Activated T-cell treated with anti-CD3 and anti-CD28 coated beads, Interleukin-2, amount 50 U/mL, for 72 hours (primary cell): ENCODE data around the gene MFSD12. TPM values are rescaled to one million over a fixed set of nuclear protein-coding genes. Genes with fewer than 3 reads are reported as not detected.
"Not testable (repeated sequence)": the region's sequence is repeated elsewhere in the genome, so short reads cannot be mapped to it uniquely, and the experiment has no call there.

Experiments used
- ATAC-seq, 2 donors: fragments of 150-1000 bp; cut with Tn5 transposase; replicated peaks in 1 of 2; 2 replicates each; pipeline ENCODE4 v1.10.0; 2021; ENCODE audit warnings: moderate library complexity in 2 of 2, mild to moderate bottlenecking in 1 of 2
- DNase-seq, 2 donors: peaks; one replicate each; pipeline ENCODE4 v3.0.0; 2021 to 2022; ENCODE audit warnings: mixed read lengths in 1 of 2
- H3K27ac Mint-ChIP-seq: one replicate; pipeline ENCODE4 v1.8.0; 2022; ENCODE audit warnings: mild to moderate bottlenecking, moderate library complexity, mixed read lengths
- H3K27me3 Mint-ChIP-seq: one replicate; pipeline ENCODE4 v1.8.0; 2022; ENCODE audit warnings: low read depth, mixed read lengths
- H3K36me3 Mint-ChIP-seq, 2 donors: one replicate each; pipeline ENCODE4 v1.8.0; 2022; ENCODE audit warnings: mixed read lengths in 2 of 2, mild to moderate bottlenecking in 1 of 2; ENCODE audit not compliant: insufficient read depth in 2 of 2
- H3K4me1 Mint-ChIP-seq: one replicate; pipeline ENCODE4 v1.8.0; 2022; ENCODE audit warnings: low read depth, mixed read lengths
- H3K4me3 Mint-ChIP-seq, 2 donors: one replicate each; pipeline ENCODE4 v1.8.0; 2022; ENCODE audit warnings: mild to moderate bottlenecking in 2 of 2, mixed read lengths in 2 of 2, moderate library complexity in 2 of 2
- H3K9me3 Mint-ChIP-seq, 2 donors: one replicate each; pipeline ENCODE4 v1.8.0; 2022; ENCODE audit warnings: mixed read lengths in 2 of 2
- total RNA-seq, 2 donors: library from RNA; stranded (reverse); gene quantifications; one replicate each; pipeline ENCODE4 v1.2.3, GENCODE V29; 2022

MFSD12 gene
- total RNA-seq, 2 donors from 2014 or later: 50.8 to 69.9 TPM

- ATAC-seq (no peak), DNase-seq (no peak)
- Mint-ChIP-seq H3K36me3 (peaks cover 0 to 9% of the 10 kb centered on the region in 2 donors), H3K4me3 (no peak overlapping the region), H3K27me3 (no peaks in the 10 kb centered on the region), H3K9me3 (no peaks in the 10 kb centered on the region), H3K27ac (no peak overlapping the region), H3K4me1 (no peaks in the 10 kb centered on the region)
Measured at GRCh38 chr19:3535563-3535965, 21.8 kb downstream of the MFSD12 start.

- H3K4me1 Mint-ChIP-seq: no peaks in the 10 kb centered on the region
Measured at GRCh38 chr19:3535235-3535535, 22.2 kb downstream of the MFSD12 start.

GRCh38 chr19:3534375-3535234 lies 22.8 kb downstream of the MFSD12 start:
- Mint-ChIP-seq H3K27ac (no peak overlapping the region), H3K4me3 (no peak overlapping the region), H3K27me3 (no peaks in the 10 kb centered on the region), H3K4me1 (no peaks in the 10 kb centered on the region), H3K36me3 (peaks cover 0 to 7% of the 10 kb centered on the region in 2 donors), H3K9me3 (no peaks in the 10 kb centered on the region)
- ATAC-seq (no peak), DNase-seq (no peak)

More at GRCh38 chr19:3535235-3535535, 22.2 kb downstream of the MFSD12 start:
- H3K36me3 Mint-ChIP-seq: peaks cover 0 to 9% of the 10 kb centered on the region in 2 donors
- no peaks in the 10 kb centered on the region for H3K27me3 Mint-ChIP-seq
- H3K27ac Mint-ChIP-seq: no peak overlapping the region
- ATAC-seq: no peak
- DNase-seq: no peak
- H3K4me3 Mint-ChIP-seq: no peak overlapping the region
- H3K9me3 Mint-ChIP-seq: no peaks in the 10 kb centered on the region

- DNase-seq (no peak), ATAC-seq (no peak)
- H3K27ac Mint-ChIP-seq: no peak overlapping the region
- no peak overlapping the region for H3K4me3 Mint-ChIP-seq
- no peaks in the 10 kb centered on the region for H3K27me3 Mint-ChIP-seq
- peaks cover 0 to 4% of the 10 kb centered on the region in 2 donors for H3K36me3 Mint-ChIP-seq
- H3K9me3 Mint-ChIP-seq: no peaks in the 10 kb centered on the region
- no peaks in the 10 kb centered on the region for H3K4me1 Mint-ChIP-seq
Measured at GRCh38 chr19:3533563-3534216, 23.7 kb downstream of the MFSD12 start.

DNA sequence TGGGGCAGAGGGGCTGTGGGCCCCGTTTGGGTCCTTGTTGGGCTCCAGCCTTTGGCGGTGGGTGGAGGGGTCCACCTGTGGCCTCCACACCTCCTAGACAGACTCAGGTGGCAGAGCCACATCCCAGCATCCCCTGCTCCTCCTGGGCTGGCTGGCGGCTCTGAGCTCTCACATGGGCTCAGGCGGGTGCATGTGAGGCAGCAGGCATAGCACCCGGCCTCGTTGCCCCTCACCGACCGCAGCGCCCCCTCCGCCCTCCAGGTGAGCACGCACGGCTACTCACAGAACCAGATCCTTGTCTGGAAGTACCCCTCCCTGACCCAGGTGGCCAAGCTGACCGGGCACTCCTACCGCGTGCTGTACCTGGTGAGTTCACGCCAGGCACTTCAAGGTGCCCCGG lies 24.4 kb downstream of the MFSD12 start:
- no peak overlapping the region for H3K27ac Mint-ChIP-seq
- ATAC-seq: no peak
- H3K9me3 Mint-ChIP-seq: no peaks in the 10 kb centered on the region
- no peak for DNase-seq
- H3K27me3 Mint-ChIP-seq: no peaks in the 10 kb centered on the region
- peaks cover 0 to 4% of the 10 kb centered on the region in 2 donors for H3K36me3 Mint-ChIP-seq
- H3K4me3 Mint-ChIP-seq: no peak overlapping the region
- H3K4me1 Mint-ChIP-seq: no peaks in the 10 kb centered on the region

DNA sequence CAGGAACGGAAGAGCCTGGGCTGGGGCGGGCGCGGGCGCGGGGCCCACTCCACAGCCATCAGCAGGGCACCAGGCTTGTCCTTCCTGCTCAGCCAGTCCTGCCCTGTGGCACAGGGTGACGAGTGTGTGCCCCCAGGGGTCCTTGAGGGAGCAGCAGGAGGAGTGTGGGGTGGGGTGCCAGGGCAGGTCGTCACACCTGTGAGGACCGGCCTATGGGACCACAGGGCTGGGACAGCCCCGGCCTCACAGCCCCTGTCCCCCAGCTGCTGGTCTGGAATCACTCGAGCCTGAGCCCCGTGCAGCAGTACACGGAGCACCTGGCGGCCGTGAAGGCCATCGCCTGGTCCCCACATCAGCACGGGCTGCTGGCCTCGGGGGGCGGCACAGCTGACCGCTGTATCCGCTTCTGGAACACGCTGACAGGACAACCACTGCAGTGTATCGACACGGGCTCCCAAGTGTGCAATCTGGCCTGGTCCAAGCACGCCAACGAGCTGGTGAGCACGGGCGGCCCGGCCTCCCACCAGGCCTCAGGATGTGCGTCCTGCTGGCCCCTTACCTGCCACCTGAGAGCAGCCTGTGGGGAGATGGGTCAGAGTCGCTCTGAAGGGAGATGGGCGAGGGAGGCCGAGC lies 25.1 kb downstream of the MFSD12 start:
- H3K27me3 Mint-ChIP-seq: no peaks in the 10 kb centered on the region
- H3K36me3 Mint-ChIP-seq: peaks cover 0 to 4% of the 10 kb centered on the region in 2 donors
- ATAC-seq: peak in 1 of 2 donors; percentile 5
- H3K27ac Mint-ChIP-seq: no peak overlapping the region
- H3K9me3 Mint-ChIP-seq: no peaks in the 10 kb centered on the region
- no peaks in the 10 kb centered on the region for H3K4me1 Mint-ChIP-seq
- no peak for DNase-seq
- no peak overlapping the region for H3K4me3 Mint-ChIP-seq

- no peak for ATAC-seq
- H3K27me3 Mint-ChIP-seq: no peaks in the 10 kb centered on the region
- no peaks in the 10 kb centered on the region for H3K9me3 Mint-ChIP-seq
- no peak overlapping the region for H3K4me3 Mint-ChIP-seq
- H3K27ac Mint-ChIP-seq: no peak overlapping the region
- no peaks in the 10 kb centered on the region for H3K4me1 Mint-ChIP-seq
- no peak for DNase-seq
- H3K36me3 Mint-ChIP-seq: peaks cover 0 to 4% of the 10 kb centered on the region in 2 donors
Measured at GRCh38 chr19:3531716-3532115, 25.7 kb downstream of the MFSD12 start.

DNA sequence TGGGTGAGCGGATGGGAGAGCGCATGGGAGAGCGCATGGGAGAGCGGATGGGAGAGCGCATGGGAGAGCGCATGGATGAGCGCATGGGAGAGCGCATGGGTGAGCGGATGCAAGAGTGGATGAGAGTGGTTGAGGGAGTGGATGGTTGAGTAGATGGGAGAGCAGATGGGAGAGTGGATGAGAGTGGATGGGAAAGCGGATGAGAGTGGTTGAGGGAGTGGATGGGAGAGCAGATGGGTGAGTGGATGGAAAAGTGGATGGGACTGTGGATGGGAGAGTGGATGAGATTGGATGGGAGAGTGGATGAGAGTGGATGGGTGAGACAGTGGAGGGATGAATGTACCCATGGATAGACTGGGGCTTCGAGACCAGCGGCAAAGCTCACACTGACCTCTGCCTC lies 27.0 kb downstream of the MFSD12 start:
- Mint-ChIP-seq H3K27ac (no peak overlapping the region), H3K27me3 (no peaks in the 10 kb centered on the region), H3K4me3 (no peak overlapping the region), H3K36me3 (peaks cover 0 to 4% of the 10 kb centered on the region in 2 donors), H3K9me3 (no peaks in the 10 kb centered on the region), H3K4me1 (no peaks in the 10 kb centered on the region)
- no peak for ATAC-seq
- DNase-seq: no peak

DNA sequence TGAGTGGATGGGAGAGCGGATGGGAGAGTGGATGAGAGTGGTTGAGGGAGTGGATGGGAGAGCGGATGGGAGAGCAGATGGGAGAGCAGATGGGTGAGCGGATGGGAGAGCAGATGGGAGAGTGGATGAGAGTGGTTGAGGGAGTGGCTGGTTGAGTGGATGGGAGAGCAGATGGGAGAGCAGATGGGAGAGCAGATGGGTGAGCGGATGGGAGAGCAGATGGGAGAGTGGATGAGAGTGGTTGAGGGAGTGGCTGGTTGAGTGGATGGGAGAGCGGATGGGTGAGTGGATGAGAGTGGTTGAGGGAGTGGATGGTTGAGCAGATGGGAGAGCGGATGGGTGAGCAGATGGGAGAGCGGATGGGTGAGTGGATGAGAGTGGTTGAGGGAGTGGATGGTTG lies 28.1 kb downstream of the MFSD12 start:
- H3K27me3 Mint-ChIP-seq, DNase-seq, H3K36me3 Mint-ChIP-seq, H3K9me3 Mint-ChIP-seq, H3K4me3 Mint-ChIP-seq, H3K4me1 Mint-ChIP-seq, H3K27ac Mint-ChIP-seq, ATAC-seq: not testable (repeated sequence)

DNA sequence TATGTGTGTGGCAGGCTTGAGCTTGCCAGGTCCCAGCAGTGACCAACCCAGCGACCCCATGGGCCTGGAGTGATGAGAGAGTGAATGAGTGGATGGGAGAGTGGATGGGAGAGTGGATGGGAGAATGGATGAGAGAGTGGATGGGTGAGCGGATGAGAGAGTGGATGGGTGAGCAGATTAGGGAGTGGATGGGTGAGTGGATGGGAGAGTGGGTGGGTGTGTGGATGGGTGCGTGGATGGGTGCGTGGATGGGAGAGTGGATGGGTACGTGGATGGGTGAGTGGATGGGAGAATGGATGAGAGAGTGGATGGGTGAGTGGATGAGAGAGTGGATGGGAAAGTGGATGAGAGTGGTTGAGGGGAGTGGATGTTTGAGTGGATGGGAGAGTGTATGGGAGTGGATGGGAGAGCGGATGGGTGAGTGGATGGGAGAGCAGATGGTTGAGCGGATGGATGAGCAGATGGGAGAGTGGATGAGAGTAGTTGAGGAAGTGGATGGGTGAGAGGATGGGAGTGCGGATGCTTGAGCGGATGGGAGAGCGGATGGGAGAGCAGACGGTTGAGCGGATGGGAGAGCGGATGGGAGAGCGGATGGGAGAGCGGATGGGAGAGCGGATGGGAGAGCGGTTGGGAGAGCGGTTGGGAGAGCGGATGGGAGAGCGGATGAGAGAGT lies 28.7 kb downstream of the MFSD12 start:
- H3K4me1 Mint-ChIP-seq: no peaks in the 10 kb centered on the region
- no peak overlapping the region for H3K4me3 Mint-ChIP-seq
- H3K27ac Mint-ChIP-seq: no peak overlapping the region
- DNase-seq (no peak), ATAC-seq (no peak)
- peaks cover 0 to 2% of the 10 kb centered on the region in 2 donors for H3K36me3 Mint-ChIP-seq
- no peaks in the 10 kb centered on the region for H3K27me3 Mint-ChIP-seq
- no peaks in the 10 kb centered on the region for H3K9me3 Mint-ChIP-seq

GRCh38 chr19:3528080-3528479 lies 29.3 kb downstream of the MFSD12 start:
- Mint-ChIP-seq H3K36me3 (peaks cover 0 to 2% of the 10 kb centered on the region in 2 donors), H3K27ac (no peak overlapping the region), H3K27me3 (no peaks in the 10 kb centered on the region), H3K4me3 (no peak overlapping the region), H3K4me1 (no peaks in the 10 kb centered on the region), H3K9me3 (no peaks in the 10 kb centered on the region)
- ATAC-seq (no peak), DNase-seq (no peak)

DNA sequence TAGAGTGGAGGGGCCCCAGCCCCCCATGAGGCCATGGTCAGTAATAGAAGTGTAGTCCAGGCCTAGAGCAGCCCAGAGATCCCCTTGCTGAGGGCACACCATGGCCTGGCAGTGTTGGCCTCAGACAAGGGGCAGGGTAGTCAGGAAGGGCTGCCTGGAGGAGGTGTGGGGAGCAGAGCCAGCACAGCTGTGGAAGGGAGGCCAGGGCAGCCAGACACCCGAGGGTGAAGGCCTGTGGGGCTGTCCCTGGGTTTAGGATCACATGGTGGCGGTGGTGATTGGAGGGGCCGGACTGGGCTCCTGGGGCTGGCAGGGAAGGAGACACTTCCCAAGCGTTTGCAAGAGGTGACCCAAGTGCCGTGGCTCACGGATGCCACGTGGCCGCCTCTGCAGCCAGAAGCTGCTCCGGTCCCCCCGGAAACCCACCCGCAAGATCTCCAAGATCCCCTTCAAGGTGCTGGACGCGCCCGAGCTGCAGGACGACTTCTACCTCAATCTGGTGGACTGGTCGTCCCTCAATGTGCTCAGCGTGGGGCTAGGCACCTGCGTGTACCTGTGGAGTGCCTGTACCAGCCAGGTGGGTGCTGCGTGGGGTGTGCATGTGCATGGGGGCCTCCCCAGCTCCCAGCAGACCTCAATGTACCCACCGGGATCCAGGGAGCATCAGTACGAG lies 30.0 kb downstream of the MFSD12 start:
- no peak for ATAC-seq
- H3K27me3 Mint-ChIP-seq: no peaks in the 10 kb centered on the region
- H3K4me3 Mint-ChIP-seq: no peak overlapping the region
- no peak overlapping the region for H3K27ac Mint-ChIP-seq
- H3K36me3 Mint-ChIP-seq: no peaks in the 10 kb centered on the region
- no peak for DNase-seq
- no peaks in the 10 kb centered on the region for H3K9me3 Mint-ChIP-seq
- no peaks in the 10 kb centered on the region for H3K4me1 Mint-ChIP-seq
